ENCODE data around the gene COL17A1.

The COL17A1 gene

DNA sequence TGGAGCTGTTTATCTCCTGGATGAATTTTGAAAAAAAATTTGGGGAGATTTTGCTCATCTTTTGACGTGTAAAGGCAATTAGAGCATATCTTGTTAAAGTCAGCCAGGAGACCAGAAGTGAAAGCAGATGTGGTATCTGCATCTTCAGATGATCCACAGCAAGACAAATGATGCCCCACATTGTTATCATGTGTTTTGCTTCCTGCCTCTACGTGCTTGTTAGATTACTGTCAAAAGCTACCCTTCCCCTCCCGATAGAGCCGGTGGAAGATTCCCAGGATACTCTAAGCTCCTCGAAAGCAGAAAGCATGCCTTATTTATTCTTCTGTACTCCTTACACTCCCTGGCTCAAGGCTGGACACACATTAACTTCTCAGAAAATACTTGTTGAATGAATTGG, 12.9 kb downstream of the COL17A1 start:
- H3K27ac ChIP-seq: no peak overlapping the region
- TF ChIP-seq ZFX (IDR thresholded peaks at IDR 0.05): no peak
- TF ChIP-seq, protein P1, sequence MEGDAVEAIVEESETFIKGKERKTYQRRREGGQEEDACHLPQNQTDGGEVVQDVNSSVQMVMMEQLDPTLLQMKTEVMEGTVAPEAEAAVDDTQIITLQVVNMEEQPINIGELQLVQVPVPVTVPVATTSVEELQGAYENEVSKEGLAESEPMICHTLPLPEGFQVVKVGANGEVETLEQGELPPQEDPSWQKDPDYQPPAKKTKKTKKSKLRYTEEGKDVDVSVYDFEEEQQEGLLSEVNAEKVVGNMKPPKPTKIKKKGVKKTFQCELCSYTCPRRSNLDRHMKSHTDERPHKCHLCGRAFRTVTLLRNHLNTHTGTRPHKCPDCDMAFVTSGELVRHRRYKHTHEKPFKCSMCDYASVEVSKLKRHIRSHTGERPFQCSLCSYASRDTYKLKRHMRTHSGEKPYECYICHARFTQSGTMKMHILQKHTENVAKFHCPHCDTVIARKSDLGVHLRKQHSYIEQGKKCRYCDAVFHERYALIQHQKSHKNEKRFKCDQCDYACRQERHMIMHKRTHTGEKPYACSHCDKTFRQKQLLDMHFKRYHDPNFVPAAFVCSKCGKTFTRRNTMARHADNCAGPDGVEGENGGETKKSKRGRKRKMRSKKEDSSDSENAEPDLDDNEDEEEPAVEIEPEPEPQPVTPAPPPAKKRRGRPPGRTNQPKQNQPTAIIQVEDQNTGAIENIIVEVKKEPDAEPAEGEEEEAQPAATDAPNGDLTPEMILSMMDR (conservative IDR thresholded peaks at IDR 0.05): no peak

DNA sequence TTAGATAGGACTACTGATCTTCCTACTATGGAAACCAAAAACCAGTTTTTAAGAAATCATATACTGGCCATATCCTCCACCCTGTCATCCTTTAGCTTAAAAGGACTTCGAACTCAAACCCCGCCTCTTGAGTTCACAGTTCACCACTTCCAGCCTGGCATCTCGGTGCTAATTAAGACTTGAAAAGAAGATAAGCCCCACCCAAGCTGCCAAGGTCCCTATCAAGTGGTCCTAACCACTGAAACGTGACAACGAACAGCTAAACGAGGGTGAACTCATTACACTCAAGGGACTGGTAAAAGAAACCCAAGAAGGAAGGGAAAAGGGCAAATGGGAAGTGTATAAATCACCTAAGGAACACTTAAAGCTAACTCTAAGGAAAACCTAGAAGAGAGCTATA, 16.1 kb downstream of the COL17A1 start:
- no peak for TF ChIP-seq ZFX (IDR thresholded peaks at IDR 0.05)
- TF ChIP-seq, protein P1 (conservative IDR thresholded peaks at IDR 0.05): no peak
- H3K27ac ChIP-seq: no peak overlapping the region

DNA sequence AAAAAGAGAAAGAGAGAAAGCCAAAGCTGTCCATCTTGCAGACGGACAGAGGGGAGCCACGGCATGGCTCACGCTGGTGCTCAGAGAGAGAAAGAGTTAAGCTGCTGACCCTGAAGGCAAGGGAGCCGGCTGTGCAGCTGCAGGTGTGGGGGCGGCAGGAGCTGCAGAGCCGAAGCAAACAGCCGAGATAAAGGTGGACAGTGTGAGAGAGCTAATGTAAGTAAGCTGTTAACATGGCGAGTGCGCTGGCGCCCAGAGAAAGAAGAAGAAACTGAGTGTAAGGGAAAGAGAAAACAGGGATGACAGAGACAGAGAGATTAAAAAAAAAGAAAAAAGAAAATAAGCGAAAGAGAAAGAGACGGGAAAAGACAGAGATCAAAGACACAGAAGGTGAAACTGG, 18.2 kb downstream of the COL17A1 start:
- TF ChIP-seq ZFX (IDR thresholded peaks at IDR 0.05): no peak
- H3K27ac ChIP-seq: no peak overlapping the region

DNA sequence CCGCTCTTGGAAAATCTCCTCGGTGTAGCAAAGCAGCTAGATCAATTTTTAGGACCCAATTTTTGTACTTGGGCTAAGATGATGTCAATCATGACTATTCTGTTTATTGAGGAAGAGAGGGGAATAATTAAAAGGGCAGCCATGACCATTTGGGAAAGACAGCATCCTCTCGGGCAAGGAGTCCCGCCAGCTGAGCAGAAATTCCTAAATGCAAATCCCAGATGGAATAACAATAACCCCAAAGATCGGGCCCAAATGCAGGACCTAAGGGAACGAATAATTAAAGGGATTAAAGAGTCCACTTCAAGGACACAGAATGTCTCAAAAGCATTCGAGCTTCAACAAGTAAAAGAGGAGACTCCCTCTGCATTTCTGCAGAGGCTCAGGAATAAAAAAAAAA, 18.7 kb downstream of the COL17A1 start:
- no peak overlapping the region for H3K27ac ChIP-seq
- TF ChIP-seq, protein P1 (conservative IDR thresholded peaks at IDR 0.05): no peak
- no peak for TF ChIP-seq ZFX (IDR thresholded peaks at IDR 0.05)

DNA sequence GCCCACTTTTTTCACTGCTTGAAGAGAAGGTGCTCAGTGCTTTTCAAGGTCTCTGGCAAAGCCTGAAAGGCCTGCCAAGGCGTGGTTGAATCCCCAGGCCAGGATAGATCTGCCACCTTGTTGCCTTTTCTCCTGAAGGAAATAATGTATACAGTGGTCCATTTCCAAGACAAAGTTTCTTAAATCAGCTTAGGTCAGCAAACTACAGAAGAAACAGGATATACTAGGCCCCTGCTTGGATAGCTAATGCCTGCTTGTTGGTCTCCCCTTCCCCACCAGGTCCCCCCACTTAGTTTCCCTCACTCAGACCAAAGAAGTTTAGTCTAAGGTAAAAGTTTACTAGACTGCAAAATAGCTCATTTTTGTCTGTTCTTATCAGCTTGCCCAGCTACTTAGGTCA, 19.9 kb downstream of the COL17A1 start:
- TF ChIP-seq, protein P1 (conservative IDR thresholded peaks at IDR 0.05): no peak
- no peak for TF ChIP-seq ZFX (IDR thresholded peaks at IDR 0.05)
- no peak overlapping the region for H3K27ac ChIP-seq

DNA sequence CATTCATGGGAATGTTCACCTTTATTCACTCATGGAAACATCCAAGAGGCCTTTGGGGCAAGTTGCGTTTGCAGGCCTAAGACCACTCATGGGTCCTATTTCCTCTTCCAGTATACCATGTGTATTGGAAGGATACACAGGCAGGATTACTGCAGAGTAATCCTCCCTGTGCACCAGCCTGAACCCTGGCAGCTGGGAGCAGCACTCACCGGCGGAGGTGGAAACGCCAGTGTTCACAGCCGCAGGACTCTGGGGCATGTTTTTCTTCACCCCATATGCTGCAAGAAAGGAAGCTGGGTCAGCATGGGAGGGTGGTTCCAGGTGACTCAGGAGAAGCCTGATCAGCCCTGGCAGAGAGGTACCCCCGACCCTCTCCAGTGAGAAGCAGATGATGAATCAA, 24.5 kb downstream of the COL17A1 start:
- H3K27ac ChIP-seq: no peak overlapping the region
- TF ChIP-seq, protein P1 (conservative IDR thresholded peaks at IDR 0.05): no peak
- TF ChIP-seq ZFX (IDR thresholded peaks at IDR 0.05): no peak

DNA sequence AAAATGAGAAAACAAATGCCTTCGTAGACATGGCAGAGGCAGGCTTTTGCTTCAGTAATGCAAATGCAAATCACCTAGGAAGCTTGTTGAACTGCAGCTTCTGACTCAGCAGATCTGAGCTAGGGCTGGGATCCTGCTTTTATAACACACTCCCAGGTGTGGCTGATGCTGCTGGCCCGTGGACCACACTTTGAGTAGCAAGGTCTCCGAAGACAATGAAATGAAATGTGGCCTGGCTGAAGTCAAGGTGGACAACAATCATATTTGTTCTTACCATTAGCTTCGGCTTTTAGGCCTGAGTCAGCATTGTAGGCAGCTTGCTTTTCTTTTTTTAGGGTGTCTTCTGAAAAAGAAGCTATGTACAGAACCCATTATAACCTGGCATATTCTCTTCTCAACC, 26.3 kb downstream of the COL17A1 start:
- no peak overlapping the region for H3K27ac ChIP-seq
- TF ChIP-seq, protein P1 (conservative IDR thresholded peaks at IDR 0.05): no peak
- TF ChIP-seq ZFX (IDR thresholded peaks at IDR 0.05): no peak

DNA sequence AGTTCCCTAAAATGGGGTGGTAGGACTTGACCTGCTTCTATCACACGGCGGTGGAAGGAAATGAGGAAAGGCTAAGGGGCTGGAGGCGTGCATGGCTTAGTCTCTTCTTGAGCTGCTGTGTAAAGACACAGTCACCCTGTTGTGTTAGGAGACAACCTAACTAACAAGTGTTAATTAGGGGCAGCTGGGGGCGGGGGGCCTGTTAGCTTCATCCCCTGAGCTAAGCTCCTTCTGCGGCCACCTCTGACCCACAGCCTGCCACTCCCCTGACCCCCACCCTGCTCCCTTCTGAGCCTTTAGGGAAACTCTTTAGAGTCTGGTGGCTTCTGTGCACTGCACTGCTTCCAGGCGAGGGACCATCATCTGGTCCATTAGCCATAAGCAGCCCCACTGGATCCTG, 28.0 kb downstream of the COL17A1 start:
- no peak overlapping the region for H3K27ac ChIP-seq
- TF ChIP-seq, protein P1 (conservative IDR thresholded peaks at IDR 0.05): no peak
- no peak for TF ChIP-seq ZFX (IDR thresholded peaks at IDR 0.05)
